ENCODE data around the gene FAM174C.
"Not testable (repeated sequence)": the region's sequence is repeated elsewhere in the genome, so short reads cannot be mapped to it uniquely, and the experiment has no call there.

FAM174C gene

GRCh38 chr19:1288833-1289685 is 13.7 kb downstream of the FAM174C start:
- DNase-seq = no peak

- DNase-seq = no peak
Observed at GRCh38 chr19:1289686-1290025, 14.3 kb downstream of the FAM174C start.

- DNase-seq = no peak
Observed at GRCh38 chr19:1290196-1290702, 14.9 kb downstream of the FAM174C start.

GRCh38 chr19:1290703-1291651 is 15.6 kb downstream of the FAM174C start:
- DNase-seq = no peak

GRCh38 chr19:1291761-1292418 is 16.6 kb downstream of the FAM174C start:
- DNase-seq = no peak

GRCh38 chr19:1292419-1293151 is 17.3 kb downstream of the FAM174C start:
- DNase-seq = no peak

GRCh38 chr19:1293782-1294604 is 18.7 kb downstream of the FAM174C start:
- no peak for DNase-seq

- DNase-seq = no peak
Observed at GRCh38 chr19:1294688-1295087, 19.4 kb downstream of the FAM174C start.

- DNase-seq = no peak
Observed at GRCh38 chr19:1295169-1296012, 20.1 kb downstream of the FAM174C start.

- DNase-seq = no peak
Observed at GRCh38 chr19:1296078-1296477, 20.7 kb downstream of the FAM174C start.

GRCh38 chr19:1296575-1297271 is 21.4 kb downstream of the FAM174C start:
- DNase-seq = no peak

GRCh38 chr19:1298235-1298634 is 22.9 kb downstream of the FAM174C start:
- no peak for DNase-seq

- no peak for DNase-seq
Observed at GRCh38 chr19:1299801-1300200, 24.5 kb downstream of the FAM174C start.

GRCh38 chr19:1300744-1301490 is 25.6 kb downstream of the FAM174C start:
- DNase-seq = no peak

GRCh38 chr19:1302533-1303239 is 27.4 kb downstream of the FAM174C start:
- no peak for DNase-seq

GRCh38 chr19:1304197-1304924 is 29.0 kb downstream of the FAM174C start:
- DNase-seq = no peak

- DNase-seq = not testable (repeated sequence)
Observed at GRCh38 chr19:1305354-1305753, 30.0 kb downstream of the FAM174C start.

- DNase-seq = no peak
Observed at GRCh38 chr19:1307320-1307719, 32.0 kb downstream of the FAM174C start.
